IPS DF 6.9 (cell line): ENCODE results near the gene SLC45A3.
"Not testable (repeated sequence)": the region's sequence is repeated elsewhere in the genome, so short reads cannot be mapped to it uniquely, and the experiment has no call there.

Experiments used
- DNase-seq: peaks from one replicate; pipeline ENCODE4 v3.0.0-alpha.2; 2013; ENCODE audit warnings: low read depth, low spot score
- H3K27ac ChIP-seq: one replicate; pipeline ENCODE4 v1.5.1; 2013; ENCODE audit warnings: low read length, control low read depth
- H3K27me3 ChIP-seq: 2 replicates; pipeline ENCODE4 v1.6.1; 2013; ENCODE audit warnings: mild to moderate bottlenecking, low read length; ENCODE audit not compliant: control insufficient read depth, insufficient read depth
- H3K36me3 ChIP-seq: 2 replicates; pipeline ENCODE4 v1.6.1; 2013; ENCODE audit warnings: low read length; ENCODE audit not compliant: control insufficient read depth, insufficient read depth
- H3K4me1 ChIP-seq: 2 replicates; pipeline ENCODE4 v1.6.1; 2013; ENCODE audit warnings: low read length; ENCODE audit not compliant: control insufficient read depth, insufficient read depth
- H3K4me3 ChIP-seq: 2 replicates; pipeline ENCODE4 v1.5.1; 2013; ENCODE audit warnings: mild to moderate bottlenecking, low read length
- H3K9me3 ChIP-seq: 2 replicates; pipeline ENCODE4 v1.6.1; 2013; ENCODE audit warnings: low read length, inconsistent platforms; ENCODE audit not compliant: control insufficient read depth, insufficient read depth
- WGBS: extraction: QIAGEN DNeasy Blood & Tissue Kit; methylation state at CpG from one replicate; pipeline ENCODE4 v1.1.7; 2013; ENCODE audit warnings: mixed read lengths, missing lambda C conversion rate; ENCODE audit not compliant: insufficient read length, insufficient coverage; 5-methylcytosine and 5-hydroxymethylcytosine counted together

The SLC45A3 gene

DNA sequence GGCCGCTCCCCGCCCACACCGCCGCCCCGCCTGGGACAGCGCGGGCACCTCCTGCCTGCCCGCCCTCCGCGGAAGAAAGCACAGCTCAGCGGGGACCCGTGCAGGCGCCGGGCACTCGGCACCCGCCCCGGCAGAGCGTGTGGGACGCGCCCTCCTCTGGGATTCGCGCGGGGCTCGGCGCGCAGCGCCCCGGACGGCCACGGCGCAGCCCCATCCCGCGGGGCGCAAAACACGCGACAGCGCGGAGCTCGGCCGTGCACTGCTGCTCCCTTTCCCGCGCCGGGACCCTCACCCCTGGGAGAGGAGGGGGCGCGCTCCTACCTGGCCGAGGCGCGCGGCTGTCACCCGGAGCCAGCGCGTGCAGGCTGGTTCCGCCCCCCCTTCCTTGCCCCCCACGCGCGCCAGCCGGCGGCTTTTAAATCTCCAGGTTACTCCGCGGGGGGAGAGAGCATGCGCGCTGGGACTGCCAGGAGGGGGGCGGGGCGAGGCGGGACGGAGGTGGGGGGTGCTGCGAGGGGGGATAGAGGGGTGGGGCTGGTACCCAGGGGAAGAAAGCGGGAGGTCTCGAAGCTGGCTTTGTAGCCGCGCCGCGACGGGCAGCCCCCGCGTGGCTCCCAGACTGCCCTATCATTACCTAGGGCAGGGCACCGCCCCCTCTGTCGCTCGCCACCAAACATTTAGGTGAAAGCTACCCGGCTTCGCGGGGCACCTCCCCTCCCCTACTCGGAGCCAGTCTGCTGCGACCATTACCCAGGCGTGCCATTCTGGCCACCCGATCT, at the start of gene SLC45A3:
Gene SLC45A3 (minus strand): TSS at position 437 of the 779 bp plus-strand sequence. CDS start 15,853 bp downstream, outside the sequence.
- no peaks in the 10 kb centered on the region for H3K36me3 ChIP-seq
- H3K4me1 ChIP-seq, result peaks cover 11% of the 10 kb centered on the region; the same call in 1 of the 2 replicates
- H3K27ac ChIP-seq, result no peak within 1 kb of the TSS
- H3K4me3 ChIP-seq, result peak within 1 kb of the TSS; percentile 93
- no peaks in the 10 kb centered on the region for H3K9me3 ChIP-seq
- H3K27me3 ChIP-seq, result no peaks in the 10 kb centered on the region
- no CpG with 5 or more reads among the region's 86 CpGs for WGBS
- DNase-seq, result no peak

DNA sequence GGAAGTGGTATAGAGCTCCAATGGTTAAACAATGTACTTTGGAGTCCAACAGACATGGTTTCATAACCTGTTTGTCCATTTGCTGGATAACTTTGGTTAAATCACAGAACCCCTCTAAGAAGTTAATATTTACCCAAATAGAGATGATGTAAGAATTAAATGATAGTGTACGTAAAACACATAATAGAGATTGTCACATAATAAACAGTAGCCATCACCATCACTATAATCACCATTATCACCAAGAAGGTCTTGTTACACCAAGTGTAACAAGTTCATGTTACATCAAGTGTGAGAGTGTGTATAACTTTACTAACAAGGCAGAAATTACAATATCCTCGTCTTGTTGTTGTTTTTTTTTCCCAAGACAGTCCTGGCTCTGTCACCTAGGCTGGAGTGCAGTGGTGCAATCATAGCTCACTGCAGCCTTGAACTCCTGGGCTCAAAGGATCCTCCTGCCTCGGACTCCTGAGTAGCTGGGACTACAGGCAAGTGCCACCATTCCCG, 46.4 kb upstream of the SLC45A3 start:
- no peaks in the 10 kb centered on the region for H3K4me1 ChIP-seq
- no CpG with 5 or more reads among the region's 4 CpGs for WGBS

GRCh38 chr1:205725514-205725913, 45.2 kb upstream of the SLC45A3 start:
- WGBS, result no CpG with 5 or more reads among the region's 1 CpG
- Histone ChIP-seq H3K27ac (no peak overlapping the region), H3K4me1 (no peaks in the 10 kb centered on the region), H3K4me3 (no peak overlapping the region), H3K27me3 (no peaks in the 10 kb centered on the region), H3K9me3 (no peaks in the 10 kb centered on the region), H3K36me3 (peaks cover 2% of the 10 kb centered on the region; the same call in 1 of the 2 replicates)
- no peak for DNase-seq

More for the DNA sequence above, 46.4 kb upstream of the SLC45A3 start:
- H3K27me3 ChIP-seq, result no peaks in the 10 kb centered on the region
- peaks cover 2% of the 10 kb centered on the region; the same call in 1 of the 2 replicates for H3K36me3 ChIP-seq
- no peak overlapping the region for H3K4me3 ChIP-seq
- no peak overlapping the region for H3K27ac ChIP-seq
- H3K9me3 ChIP-seq, result no peaks in the 10 kb centered on the region
- no peak for DNase-seq

GRCh38 chr1:205720740-205721139, 40.4 kb upstream of the SLC45A3 start:
- not testable (repeated sequence) for H3K9me3 ChIP-seq, H3K4me3 ChIP-seq, H3K4me1 ChIP-seq, H3K27ac ChIP-seq, DNase-seq, H3K27me3 ChIP-seq
- WGBS, result no CpG with 5 or more reads among the region's 2 CpGs
- peaks cover 12% of the 10 kb centered on the region; the same call in 1 of the 2 replicates for H3K36me3 ChIP-seq

DNA sequence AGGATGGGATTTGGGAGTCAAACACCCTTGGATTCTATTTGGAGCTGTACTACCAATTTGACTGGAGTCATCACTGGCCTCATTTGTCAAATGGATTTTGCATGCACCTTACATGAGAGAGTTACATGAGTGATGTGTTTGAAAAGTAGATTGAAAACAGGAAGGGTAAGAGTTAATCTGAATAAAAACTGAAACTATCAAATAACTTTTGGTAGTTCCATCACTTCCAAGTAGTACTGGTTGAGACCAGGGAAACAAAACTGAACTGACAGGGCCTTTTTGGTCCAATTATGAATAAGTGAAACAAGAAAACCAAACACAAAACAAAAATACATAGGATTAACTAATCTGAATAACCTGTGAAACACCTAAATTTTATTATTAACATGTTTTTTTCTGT, 39.5 kb upstream of the SLC45A3 start:
- Histone ChIP-seq H3K36me3 (peaks cover 16% of the 10 kb centered on the region; the same call in 1 of the 2 replicates), H3K4me3 (no peak overlapping the region), H3K9me3 (no peaks in the 10 kb centered on the region; the same call in 1 of the 2 replicates), H3K27me3 (no peaks in the 10 kb centered on the region), H3K27ac (no peak overlapping the region), H3K4me1 (no peaks in the 10 kb centered on the region)
- DNase-seq, result no peak

- Histone ChIP-seq H3K36me3 (peaks cover 16% of the 10 kb centered on the region; the same call in 1 of the 2 replicates), H3K9me3 (no peaks in the 10 kb centered on the region; the same call in 1 of the 2 replicates), H3K27me3 (no peaks in the 10 kb centered on the region), H3K4me1 (no peaks in the 10 kb centered on the region), H3K27ac (no peak overlapping the region), H3K4me3 (no peak overlapping the region)
- DNase-seq, result no peak
- no CpG with 5 or more reads among the region's 3 CpGs for WGBS
These were observed 38.7 kb upstream of the SLC45A3 start for GRCh38 chr1:205719015-205719414.

DNA sequence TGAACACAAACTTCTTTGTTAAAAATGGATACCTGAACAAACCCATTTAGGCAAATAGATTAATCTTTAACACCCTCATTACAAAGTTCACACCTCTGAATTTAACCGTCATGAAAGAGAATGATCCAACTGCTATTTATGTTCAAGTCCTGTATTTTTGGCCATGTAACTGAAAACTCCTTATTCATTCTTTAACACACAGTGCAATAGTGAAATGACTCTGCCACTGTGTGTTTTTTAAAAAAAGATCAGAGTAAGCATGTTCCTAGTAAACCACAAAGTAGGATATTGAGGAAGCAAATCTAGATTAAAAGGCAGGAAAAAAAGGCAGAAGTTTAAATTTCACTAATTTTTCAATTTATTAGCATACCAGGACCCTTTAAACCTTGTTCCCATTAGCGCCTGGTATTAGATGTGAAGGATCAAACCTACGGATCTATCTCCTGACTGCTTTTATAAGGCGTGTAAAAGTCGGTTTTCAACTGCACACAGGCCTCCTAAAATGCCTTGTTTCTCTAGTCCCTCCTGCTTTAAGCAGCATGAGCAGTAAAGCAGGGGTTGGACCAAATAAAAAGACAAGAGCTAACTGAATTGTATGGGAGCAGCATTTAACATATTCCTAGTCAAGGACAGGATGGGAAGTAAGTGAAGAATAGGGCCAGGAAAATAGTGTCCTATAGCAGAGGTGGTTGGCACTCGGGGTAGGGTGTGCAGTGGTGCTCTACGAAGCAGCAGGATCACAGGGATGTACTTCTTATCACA, 36.2 kb upstream of the SLC45A3 start:
- no peak overlapping the region for H3K27ac ChIP-seq
- H3K36me3 ChIP-seq, result peaks cover 16% of the 10 kb centered on the region; the same call in 1 of the 2 replicates
- no peak overlapping the region for H3K4me3 ChIP-seq

DNA sequence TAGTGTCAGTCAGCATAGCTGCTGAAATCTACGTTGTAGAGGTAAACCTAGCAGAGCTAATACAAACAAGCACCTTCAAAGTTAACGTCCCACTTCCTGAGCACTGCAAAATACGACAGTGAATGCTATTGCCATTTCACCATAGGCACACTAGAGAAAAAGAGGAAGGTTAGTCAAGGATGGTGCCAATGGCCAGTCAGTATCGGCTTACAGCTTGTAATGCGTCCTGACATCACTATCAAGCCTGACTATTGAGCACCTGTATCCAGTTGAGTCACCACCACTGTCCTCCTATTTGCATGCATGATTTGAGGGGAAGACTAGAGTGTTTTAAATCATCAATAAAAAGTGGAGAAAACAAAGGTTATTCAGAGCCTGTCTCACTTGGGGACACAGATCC, 35.3 kb upstream of the SLC45A3 start:
- no peak for DNase-seq
- H3K4me3 ChIP-seq, result no peak overlapping the region
- WGBS, result no CpG with 5 or more reads among the region's 5 CpGs
- peaks cover 16% of the 10 kb centered on the region; the same call in 1 of the 2 replicates for H3K36me3 ChIP-seq
- no peak overlapping the region for H3K27ac ChIP-seq
- no peaks in the 10 kb centered on the region; the same call in 1 of the 2 replicates for H3K9me3 ChIP-seq
- H3K27me3 ChIP-seq, result no peaks in the 10 kb centered on the region
- no peaks in the 10 kb centered on the region for H3K4me1 ChIP-seq

More for the DNA sequence above, 36.2 kb upstream of the SLC45A3 start:
- no peak for DNase-seq
- H3K4me1 ChIP-seq, result no peaks in the 10 kb centered on the region
- no CpG with 5 or more reads among the region's 7 CpGs for WGBS
- no peaks in the 10 kb centered on the region for H3K27me3 ChIP-seq
- H3K9me3 ChIP-seq, result no peaks in the 10 kb centered on the region; the same call in 1 of the 2 replicates

GRCh38 chr1:205714906-205715246, 34.6 kb upstream of the SLC45A3 start:
- Histone ChIP-seq H3K4me3 (no peak overlapping the region), H3K4me1 (no peaks in the 10 kb centered on the region), H3K27me3 (no peaks in the 10 kb centered on the region), H3K36me3 (peaks cover 16% of the 10 kb centered on the region; the same call in 1 of the 2 replicates), H3K9me3 (no peaks in the 10 kb centered on the region; the same call in 1 of the 2 replicates), H3K27ac (no peak overlapping the region)
- no peak for DNase-seq
- WGBS, result no CpG with 5 or more reads among the region's 4 CpGs

DNA sequence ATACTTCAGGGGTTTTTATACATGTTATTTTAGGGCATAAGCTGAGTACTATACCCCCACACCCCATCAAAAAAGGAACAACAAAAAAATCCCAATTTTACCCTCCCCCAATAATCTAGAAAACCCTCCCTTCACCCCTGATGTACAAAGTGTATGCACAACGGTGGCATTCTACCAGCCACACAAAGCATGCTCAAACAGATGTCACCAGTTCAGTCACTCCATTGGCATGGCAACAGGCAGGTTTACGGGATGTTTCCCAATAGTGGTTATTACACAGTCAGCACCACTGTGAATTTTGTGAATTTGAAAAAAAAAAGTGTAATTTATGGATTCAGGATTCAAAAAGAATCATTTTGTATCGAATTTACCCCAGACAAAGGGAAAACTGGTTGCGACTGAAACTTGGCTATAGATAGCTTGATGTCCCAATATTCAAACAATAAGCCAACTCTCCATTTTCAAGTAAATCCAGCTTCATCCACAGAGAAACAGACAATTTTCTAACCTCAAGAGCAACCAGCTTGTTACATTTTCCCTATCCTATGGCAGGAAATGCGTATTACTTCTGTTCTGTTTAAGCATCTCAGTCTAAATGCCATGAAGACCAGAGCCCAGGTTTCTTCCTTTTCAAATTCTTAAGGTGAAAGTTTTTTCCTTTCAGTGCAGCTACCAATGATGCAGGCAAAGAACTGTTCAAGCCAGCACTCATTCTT, 34.0 kb upstream of the SLC45A3 start:
- Histone ChIP-seq H3K9me3 (no peaks in the 10 kb centered on the region; the same call in 1 of the 2 replicates), H3K4me3 (no peak overlapping the region), H3K36me3 (peaks cover 12% of the 10 kb centered on the region; the same call in 1 of the 2 replicates), H3K4me1 (no peaks in the 10 kb centered on the region), H3K27ac (no peak overlapping the region), H3K27me3 (no peaks in the 10 kb centered on the region)
- DNase-seq, result no peak
- no CpG with 5 or more reads among the region's 5 CpGs for WGBS
